RKO (cell line): ENCODE results near the gene UFSP1.
"Not testable (repeated sequence)": the region's sequence is repeated elsewhere in the genome, so short reads cannot be mapped to it uniquely, and the experiment has no call there.

Experiments
- DNase-seq: peaks from one replicate; pipeline ENCODE4 v3.0.0-alpha.2; 2016; ENCODE audit warnings: low spot score

The UFSP1 gene

GRCh38 chr7:100888988-100889750, at the start of gene UFSP1:
Gene UFSP1, minus strand, starts transcription at chr7:100889715. Its CDS starts 444 bp downstream, at chr7:100889271.
- no peak for DNase-seq

DNA sequence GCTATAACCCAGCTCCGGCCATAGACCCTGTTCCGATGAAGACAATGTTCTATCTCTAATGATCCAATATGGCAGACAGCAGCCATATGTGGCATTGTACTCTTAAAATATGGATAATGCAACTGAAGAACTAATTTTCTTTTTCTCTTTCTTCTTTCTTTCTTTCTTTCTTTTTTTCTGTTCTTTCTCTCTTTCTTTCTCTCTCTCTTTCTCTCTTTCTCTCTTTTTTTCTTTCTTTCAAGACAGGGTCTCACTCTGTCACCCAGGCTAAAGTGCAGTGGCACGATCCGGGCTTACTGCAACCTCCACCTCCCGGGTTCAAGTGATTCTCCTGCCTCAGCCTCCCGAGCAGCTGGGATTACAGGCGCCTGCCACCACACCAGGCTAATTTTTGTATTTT, 46.7 kb upstream of the UFSP1 start:
- not testable (repeated sequence) for DNase-seq

- not testable (repeated sequence) for DNase-seq
These were observed 45.9 kb upstream of the UFSP1 start for GRCh38 chr7:100935381-100935780.

GRCh38 chr7:100933734-100934133, 44.2 kb upstream of the UFSP1 start:
- no peak for DNase-seq

DNA sequence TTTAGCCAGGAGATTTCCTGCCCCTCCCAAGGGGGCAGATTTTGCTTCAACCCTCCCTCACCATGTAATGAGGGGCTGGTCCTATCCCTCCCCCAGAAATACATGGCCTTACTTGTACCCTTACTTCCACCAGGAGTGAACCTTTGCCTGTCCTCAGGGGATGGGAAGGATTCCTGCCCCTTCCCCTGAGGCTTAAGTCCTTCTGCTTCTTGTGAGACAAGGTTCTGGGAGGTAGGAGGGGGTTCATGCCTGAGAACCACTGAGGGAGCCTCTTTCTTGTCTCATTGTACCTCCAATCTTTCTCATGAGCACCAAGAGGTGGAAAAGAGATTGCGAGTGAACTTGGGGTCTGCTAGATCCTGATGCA, 40.3 kb upstream of the UFSP1 start:
- DNase-seq: no peak

- DNase-seq: not testable (repeated sequence)
These were observed 34.1 kb upstream of the UFSP1 start for GRCh38 chr7:100923616-100924015.

- DNase-seq: no peak
These were observed 31.5 kb upstream of the UFSP1 start for GRCh38 chr7:100921039-100921438.

DNA sequence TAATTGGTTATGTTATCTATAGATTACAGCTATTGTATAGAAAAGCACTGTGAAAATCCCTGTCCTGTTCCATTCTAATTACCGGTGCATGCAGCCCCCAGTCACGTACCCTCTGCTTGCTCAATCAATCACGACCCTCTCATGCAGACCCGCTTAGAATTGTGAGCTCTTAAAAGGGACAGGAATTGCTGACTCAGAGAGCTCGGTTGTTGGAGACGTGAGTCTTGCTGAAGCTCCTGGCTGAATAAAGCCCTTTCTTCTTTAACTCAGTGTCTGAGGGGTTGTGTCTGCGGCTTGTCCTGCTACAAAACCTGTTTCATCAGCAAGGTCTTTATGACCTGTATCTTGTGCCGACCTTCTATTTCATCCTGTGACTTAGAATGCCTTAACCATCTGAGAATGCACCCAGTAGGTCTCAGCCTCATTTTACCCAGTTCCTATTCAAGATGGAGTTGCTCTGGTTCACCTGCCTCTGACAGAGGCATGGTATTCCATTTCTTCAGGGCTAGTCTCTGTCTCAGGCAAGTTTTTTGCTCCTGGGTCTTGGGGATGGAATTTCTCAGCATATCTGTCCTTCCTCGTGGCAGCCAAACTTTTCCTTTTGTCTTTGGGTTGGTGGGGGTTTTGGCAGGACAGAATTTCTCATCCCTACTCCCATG, 30.4 kb upstream of the UFSP1 start:
- DNase-seq: not testable (repeated sequence)

GRCh38 chr7:100919335-100919734, 29.8 kb upstream of the UFSP1 start:
- DNase-seq: not testable (repeated sequence)

DNA sequence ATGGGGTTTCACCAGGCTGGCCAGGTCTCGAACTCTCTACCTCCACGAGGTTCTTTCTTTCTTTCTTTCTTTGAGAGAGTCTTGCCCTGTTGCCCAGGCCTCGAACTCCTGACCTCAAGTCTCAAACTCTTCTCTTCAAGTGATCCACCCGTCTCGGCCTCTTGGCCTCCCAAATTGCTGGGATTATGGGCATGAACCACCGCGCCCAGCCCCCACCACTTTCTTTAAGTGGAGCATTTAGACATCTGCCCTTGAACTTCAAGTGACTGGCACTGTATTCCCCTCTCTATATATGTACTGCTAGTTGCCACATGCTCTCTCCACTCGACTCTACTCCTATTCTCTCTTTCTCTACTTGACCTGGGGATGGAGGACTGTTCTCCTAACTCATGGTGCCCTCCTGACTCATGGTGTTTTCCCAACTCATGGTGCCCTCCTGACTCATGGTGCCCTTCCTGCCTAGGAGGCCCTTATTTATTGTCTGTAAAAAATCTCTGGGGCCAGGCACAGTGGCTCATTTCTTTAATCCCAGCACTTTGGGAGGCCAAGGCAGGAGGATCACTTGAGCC, 25.4 kb upstream of the UFSP1 start:
- DNase-seq: peak; percentile 51

DNA sequence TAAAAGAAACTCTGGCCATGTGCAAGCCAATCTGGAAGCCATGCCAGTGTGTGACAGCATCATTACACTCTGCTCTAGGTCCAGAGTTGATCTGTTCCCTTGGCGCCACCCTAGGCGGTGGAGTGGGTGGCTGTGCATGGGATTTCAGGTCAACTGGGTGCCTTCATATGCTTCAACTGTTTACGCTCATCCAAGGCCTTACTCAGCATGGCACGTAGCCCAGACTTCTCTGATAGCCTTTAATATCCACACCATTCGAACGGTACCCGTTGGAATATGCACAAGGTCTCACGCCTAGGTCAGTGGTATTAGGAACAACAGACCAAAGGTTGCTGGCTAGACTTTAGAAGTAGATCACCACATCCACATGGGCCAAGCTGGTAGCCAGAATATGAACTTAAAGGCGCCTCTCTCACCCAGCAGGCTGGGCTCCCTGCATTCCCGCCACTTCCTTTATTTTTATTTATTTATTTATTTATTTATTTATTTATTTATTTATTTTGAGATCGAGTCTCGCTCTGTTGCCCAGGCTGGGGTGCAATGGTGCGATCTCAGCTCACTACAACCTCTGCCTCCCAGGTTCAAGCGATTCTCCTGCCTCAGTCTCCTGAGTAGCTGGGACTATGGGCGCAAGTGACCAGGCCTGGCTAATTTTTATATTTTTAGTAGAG, 24.8 kb upstream of the UFSP1 start:
- no peak for DNase-seq

DNA sequence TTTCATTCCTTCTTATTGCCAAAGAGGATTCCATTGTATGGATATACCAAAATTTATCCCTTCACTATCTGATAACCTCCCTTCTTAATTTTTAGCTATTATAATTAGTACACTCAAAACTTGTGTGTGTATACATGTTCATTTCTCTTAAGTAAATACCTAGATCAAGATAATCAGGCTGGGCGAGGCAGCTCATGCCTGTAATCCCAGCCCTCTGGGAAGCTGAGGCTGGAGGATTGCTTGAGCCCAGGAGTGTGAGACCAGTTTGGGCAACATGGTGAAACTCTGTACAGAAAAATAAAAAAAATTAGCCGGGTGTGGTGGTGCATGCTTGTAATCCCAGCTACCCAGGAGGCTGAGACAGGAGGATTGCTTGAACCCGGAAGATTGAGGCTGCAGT, 22.0 kb upstream of the UFSP1 start:
- no peak for DNase-seq

- DNase-seq: not testable (repeated sequence)
These were observed 20.9 kb upstream of the UFSP1 start for GRCh38 chr7:100910443-100910842.

- no peak for DNase-seq
These were observed 19.0 kb upstream of the UFSP1 start for GRCh38 chr7:100908512-100908911.

DNA sequence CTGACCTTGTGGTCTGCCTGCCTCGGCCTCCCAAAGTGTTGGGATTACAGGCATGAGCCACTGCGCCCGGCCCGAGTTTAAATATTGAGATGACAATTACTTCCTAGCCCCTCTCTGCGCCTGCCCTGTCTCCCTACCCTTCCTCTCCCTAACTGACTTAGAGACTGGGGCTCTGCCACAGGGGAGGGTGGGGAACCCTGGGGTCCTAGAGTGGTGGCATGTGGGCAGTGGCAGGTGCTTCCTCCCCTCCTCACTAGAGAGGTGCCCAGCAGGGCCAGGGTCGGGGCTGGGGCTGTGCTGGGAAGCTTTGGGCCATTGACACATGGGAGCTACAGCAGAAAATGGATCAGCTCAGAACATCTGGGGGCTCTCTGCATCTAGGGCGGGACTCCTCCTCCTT, 13.1 kb upstream of the UFSP1 start:
- no peak for DNase-seq

- DNase-seq: no peak
These were observed 12.4 kb upstream of the UFSP1 start for GRCh38 chr7:100901921-100902332.

GRCh38 chr7:100900978-100901377, 11.5 kb upstream of the UFSP1 start:
- no peak for DNase-seq

GRCh38 chr7:100899432-100899831, 9.9 kb upstream of the UFSP1 start:
- no peak for DNase-seq

GRCh38 chr7:100897772-100898454, 8.4 kb upstream of the UFSP1 start:
- no peak for DNase-seq

GRCh38 chr7:100896732-100897608, 7.5 kb upstream of the UFSP1 start:
- no peak for DNase-seq
